ENCODE data around the gene ZBTB43.
"Not testable (repeated sequence)": the region's sequence is repeated elsewhere in the genome, so short reads cannot be mapped to it uniquely, and the experiment has no call there.

Gene ZBTB43

GRCh38 chr9:126804696-126805553, at the start of gene ZBTB43:
TSS of gene ZBTB43 (plus strand) at chr9:126805040. CDS start at chr9:126832510, 27,470 bp downstream.
- DNase-seq: peak; percentile 92

GRCh38 chr9:126755317-126755875, 49.4 kb upstream of the ZBTB43 start:
- DNase-seq: no peak

GRCh38 chr9:126756238-126756637, 48.6 kb upstream of the ZBTB43 start:
- DNase-seq: no peak

- peak; percentile 61 for DNase-seq
Measured at GRCh38 chr9:126756876-126757415, 47.9 kb upstream of the ZBTB43 start.

- no peak for DNase-seq
Measured at GRCh38 chr9:126758916-126759585, 45.8 kb upstream of the ZBTB43 start.

- no peak for DNase-seq
Measured at GRCh38 chr9:126761274-126761673, 43.6 kb upstream of the ZBTB43 start.

GRCh38 chr9:126763130-126763764, 41.6 kb upstream of the ZBTB43 start:
- DNase-seq: no peak

GRCh38 chr9:126773004-126773607, 31.7 kb upstream of the ZBTB43 start:
- DNase-seq: no peak

GRCh38 chr9:126775926-126776325, 28.9 kb upstream of the ZBTB43 start:
- DNase-seq: no peak

- DNase-seq: no peak
Measured at GRCh38 chr9:126777733-126778132, 27.1 kb upstream of the ZBTB43 start.

GRCh38 chr9:126778141-126778540, 26.7 kb upstream of the ZBTB43 start:
- DNase-seq: no peak

GRCh38 chr9:126778696-126779095, 26.1 kb upstream of the ZBTB43 start:
- not testable (repeated sequence) for DNase-seq

- peak; percentile 79 for DNase-seq
Measured at GRCh38 chr9:126781186-126782052, 23.4 kb upstream of the ZBTB43 start.

GRCh38 chr9:126782053-126782388, 22.8 kb upstream of the ZBTB43 start:
- DNase-seq: no peak

- DNase-seq: no peak
Measured at GRCh38 chr9:126783949-126784348, 20.9 kb upstream of the ZBTB43 start.

GRCh38 chr9:126784401-126784800, 20.4 kb upstream of the ZBTB43 start:
- DNase-seq: no peak

- DNase-seq: not testable (repeated sequence)
Measured at GRCh38 chr9:126784841-126785240, 20.0 kb upstream of the ZBTB43 start.

GRCh38 chr9:126788046-126788445, 16.8 kb upstream of the ZBTB43 start:
- DNase-seq: no peak

GRCh38 chr9:126788634-126789349, 16.0 kb upstream of the ZBTB43 start:
- no peak for DNase-seq

- no peak for DNase-seq
Measured at GRCh38 chr9:126790561-126790960, 14.3 kb upstream of the ZBTB43 start.

Measured in NCI-H1105 (cell line).